WTC11 (cell line): ENCODE data around the gene SPTB.

Experiments used
- ELF4 ChIP-seq: sonication (generic); formaldehyde crosslinking; IDR thresholded peaks from 2 replicates; pipeline ENCODE4 v1.8.1; 2022; ENCODE audit warnings: low read depth, mild to moderate bottlenecking, moderate library complexity, missing genetic modification reagents
- JUN ChIP-seq: sonication (generic); formaldehyde crosslinking; IDR thresholded peaks from 2 replicates; pipeline ENCODE4 v1.8.0; 2023; ENCODE audit warnings: mild to moderate bottlenecking, missing genetic modification reagents
- NFYB ChIP-seq: sonication (generic); formaldehyde crosslinking; conservative IDR thresholded peaks from 2 replicates; pipeline ENCODE4 v1.8.0; 2022; ENCODE audit warnings: low read depth, missing genetic modification reagents
- ZNF138 ChIP-seq: sonication (generic); formaldehyde crosslinking; conservative IDR thresholded peaks from 2 replicates; pipeline ENCODE4 v1.8.1; 2022; ENCODE audit warnings: mild to moderate bottlenecking, moderate library complexity, missing genetic modification reagents
- ZNF416 ChIP-seq: fragments of 250-450 bp; sonication (Bioruptor Pico); IDR thresholded peaks from 2 replicates; pipeline ENCODE4 v1.9.0; 2021; ENCODE audit warnings: mild to moderate bottlenecking, inconsistent platforms
- TF ChIP-seq, protein P1 (sequence below): fragments of 200-600 bp; IDR thresholded peaks from 2 replicates; pipeline ENCODE4 v1.8.0; 2022; ENCODE audit warnings: antibody characterized with exemption
- TF ChIP-seq, protein P2 (sequence below): sonication (generic); formaldehyde crosslinking; IDR thresholded peaks from 2 replicates; pipeline ENCODE4 v1.8.1; 2023; ENCODE audit warnings: mild to moderate bottlenecking, missing genetic modification reagents, moderate library complexity
- TF ChIP-seq, protein P3 (sequence below): sonication (generic); formaldehyde crosslinking; IDR thresholded peaks from 2 replicates; pipeline ENCODE4 v1.8.1; 2023; ENCODE audit warnings: mild to moderate bottlenecking, missing genetic modification reagents, borderline replicate concordance
- TF ChIP-seq, protein P4 (sequence below): sonication (generic); formaldehyde crosslinking; IDR thresholded peaks from 2 replicates; pipeline ENCODE4 v1.8.1; 2022; ENCODE audit warnings: low read depth, missing genetic modification reagents, borderline replicate concordance
- TF ChIP-seq, protein P5 (sequence below): fragments of 250-450 bp; sonication (Bioruptor Pico); IDR thresholded peaks from 2 replicates; pipeline ENCODE4 v1.9.0; 2021; ENCODE audit warnings: mild to moderate bottlenecking, borderline replicate concordance
- TF ChIP-seq, protein P6 (sequence below): sonication (generic); formaldehyde crosslinking; IDR thresholded peaks from 2 replicates; pipeline ENCODE4 v1.8.1; 2022; ENCODE audit warnings: mild to moderate bottlenecking, missing genetic modification reagents, moderate library complexity, borderline replicate concordance
- TF ChIP-seq, protein P7 (sequence below): sonication (generic); formaldehyde crosslinking; IDR thresholded peaks from 2 replicates; pipeline ENCODE4 v1.8.1; 2023; ENCODE audit warnings: mild to moderate bottlenecking, missing genetic modification reagents, moderate library complexity

DNA sequence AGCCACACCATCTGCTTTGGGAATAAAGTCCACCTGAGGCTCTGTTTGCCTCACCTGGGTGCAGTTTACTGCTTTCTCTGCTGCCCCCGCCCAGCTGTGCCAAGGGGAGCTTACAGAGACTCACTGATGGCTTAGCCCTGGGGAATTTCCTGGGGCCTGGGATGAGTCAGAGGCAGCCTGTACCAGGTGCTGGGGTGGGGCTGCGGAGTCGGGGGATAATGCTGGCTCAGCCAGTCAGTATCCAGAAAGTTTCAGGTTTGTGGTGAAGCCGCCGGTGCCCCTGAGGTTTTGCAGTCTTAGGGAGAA lies 153.2 kb downstream of the SPTB start:
- TF ChIP-seq, protein P1, sequence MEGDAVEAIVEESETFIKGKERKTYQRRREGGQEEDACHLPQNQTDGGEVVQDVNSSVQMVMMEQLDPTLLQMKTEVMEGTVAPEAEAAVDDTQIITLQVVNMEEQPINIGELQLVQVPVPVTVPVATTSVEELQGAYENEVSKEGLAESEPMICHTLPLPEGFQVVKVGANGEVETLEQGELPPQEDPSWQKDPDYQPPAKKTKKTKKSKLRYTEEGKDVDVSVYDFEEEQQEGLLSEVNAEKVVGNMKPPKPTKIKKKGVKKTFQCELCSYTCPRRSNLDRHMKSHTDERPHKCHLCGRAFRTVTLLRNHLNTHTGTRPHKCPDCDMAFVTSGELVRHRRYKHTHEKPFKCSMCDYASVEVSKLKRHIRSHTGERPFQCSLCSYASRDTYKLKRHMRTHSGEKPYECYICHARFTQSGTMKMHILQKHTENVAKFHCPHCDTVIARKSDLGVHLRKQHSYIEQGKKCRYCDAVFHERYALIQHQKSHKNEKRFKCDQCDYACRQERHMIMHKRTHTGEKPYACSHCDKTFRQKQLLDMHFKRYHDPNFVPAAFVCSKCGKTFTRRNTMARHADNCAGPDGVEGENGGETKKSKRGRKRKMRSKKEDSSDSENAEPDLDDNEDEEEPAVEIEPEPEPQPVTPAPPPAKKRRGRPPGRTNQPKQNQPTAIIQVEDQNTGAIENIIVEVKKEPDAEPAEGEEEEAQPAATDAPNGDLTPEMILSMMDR, result no peak
- TF ChIP-seq, protein P2, sequence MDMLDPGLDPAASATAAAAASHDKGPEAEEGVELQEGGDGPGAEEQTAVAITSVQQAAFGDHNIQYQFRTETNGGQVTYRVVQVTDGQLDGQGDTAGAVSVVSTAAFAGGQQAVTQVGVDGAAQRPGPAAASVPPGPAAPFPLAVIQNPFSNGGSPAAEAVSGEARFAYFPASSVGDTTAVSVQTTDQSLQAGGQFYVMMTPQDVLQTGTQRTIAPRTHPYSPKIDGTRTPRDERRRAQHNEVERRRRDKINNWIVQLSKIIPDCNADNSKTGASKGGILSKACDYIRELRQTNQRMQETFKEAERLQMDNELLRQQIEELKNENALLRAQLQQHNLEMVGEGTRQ, result no peak
- TF ChIP-seq ELF4, result no peak
- TF ChIP-seq, protein P3, sequence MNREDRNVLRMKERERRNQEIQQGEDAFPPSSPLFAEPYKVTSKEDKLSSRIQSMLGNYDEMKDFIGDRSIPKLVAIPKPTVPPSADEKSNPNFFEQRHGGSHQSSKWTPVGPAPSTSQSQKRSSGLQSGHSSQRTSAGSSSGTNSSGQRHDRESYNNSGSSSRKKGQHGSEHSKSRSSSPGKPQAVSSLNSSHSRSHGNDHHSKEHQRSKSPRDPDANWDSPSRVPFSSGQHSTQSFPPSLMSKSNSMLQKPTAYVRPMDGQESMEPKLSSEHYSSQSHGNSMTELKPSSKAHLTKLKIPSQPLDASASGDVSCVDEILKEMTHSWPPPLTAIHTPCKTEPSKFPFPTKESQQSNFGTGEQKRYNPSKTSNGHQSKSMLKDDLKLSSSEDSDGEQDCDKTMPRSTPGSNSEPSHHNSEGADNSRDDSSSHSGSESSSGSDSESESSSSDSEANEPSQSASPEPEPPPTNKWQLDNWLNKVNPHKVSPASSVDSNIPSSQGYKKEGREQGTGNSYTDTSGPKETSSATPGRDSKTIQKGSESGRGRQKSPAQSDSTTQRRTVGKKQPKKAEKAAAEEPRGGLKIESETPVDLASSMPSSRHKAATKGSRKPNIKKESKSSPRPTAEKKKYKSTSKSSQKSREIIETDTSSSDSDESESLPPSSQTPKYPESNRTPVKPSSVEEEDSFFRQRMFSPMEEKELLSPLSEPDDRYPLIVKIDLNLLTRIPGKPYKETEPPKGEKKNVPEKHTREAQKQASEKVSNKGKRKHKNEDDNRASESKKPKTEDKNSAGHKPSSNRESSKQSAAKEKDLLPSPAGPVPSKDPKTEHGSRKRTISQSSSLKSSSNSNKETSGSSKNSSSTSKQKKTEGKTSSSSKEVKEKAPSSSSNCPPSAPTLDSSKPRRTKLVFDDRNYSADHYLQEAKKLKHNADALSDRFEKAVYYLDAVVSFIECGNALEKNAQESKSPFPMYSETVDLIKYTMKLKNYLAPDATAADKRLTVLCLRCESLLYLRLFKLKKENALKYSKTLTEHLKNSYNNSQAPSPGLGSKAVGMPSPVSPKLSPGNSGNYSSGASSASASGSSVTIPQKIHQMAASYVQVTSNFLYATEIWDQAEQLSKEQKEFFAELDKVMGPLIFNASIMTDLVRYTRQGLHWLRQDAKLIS (CRISPR knock-in tag), result no peak
- TF ChIP-seq JUN, result no peak
- no peak for TF ChIP-seq NFYB (CRISPR knock-in tag)
- TF ChIP-seq, protein P4, sequence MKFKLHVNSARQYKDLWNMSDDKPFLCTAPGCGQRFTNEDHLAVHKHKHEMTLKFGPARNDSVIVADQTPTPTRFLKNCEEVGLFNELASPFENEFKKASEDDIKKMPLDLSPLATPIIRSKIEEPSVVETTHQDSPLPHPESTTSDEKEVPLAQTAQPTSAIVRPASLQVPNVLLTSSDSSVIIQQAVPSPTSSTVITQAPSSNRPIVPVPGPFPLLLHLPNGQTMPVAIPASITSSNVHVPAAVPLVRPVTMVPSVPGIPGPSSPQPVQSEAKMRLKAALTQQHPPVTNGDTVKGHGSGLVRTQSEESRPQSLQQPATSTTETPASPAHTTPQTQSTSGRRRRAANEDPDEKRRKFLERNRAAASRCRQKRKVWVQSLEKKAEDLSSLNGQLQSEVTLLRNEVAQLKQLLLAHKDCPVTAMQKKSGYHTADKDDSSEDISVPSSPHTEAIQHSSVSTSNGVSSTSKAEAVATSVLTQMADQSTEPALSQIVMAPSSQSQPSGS (CRISPR knock-in tag), result no peak
- TF ChIP-seq, protein P5, sequence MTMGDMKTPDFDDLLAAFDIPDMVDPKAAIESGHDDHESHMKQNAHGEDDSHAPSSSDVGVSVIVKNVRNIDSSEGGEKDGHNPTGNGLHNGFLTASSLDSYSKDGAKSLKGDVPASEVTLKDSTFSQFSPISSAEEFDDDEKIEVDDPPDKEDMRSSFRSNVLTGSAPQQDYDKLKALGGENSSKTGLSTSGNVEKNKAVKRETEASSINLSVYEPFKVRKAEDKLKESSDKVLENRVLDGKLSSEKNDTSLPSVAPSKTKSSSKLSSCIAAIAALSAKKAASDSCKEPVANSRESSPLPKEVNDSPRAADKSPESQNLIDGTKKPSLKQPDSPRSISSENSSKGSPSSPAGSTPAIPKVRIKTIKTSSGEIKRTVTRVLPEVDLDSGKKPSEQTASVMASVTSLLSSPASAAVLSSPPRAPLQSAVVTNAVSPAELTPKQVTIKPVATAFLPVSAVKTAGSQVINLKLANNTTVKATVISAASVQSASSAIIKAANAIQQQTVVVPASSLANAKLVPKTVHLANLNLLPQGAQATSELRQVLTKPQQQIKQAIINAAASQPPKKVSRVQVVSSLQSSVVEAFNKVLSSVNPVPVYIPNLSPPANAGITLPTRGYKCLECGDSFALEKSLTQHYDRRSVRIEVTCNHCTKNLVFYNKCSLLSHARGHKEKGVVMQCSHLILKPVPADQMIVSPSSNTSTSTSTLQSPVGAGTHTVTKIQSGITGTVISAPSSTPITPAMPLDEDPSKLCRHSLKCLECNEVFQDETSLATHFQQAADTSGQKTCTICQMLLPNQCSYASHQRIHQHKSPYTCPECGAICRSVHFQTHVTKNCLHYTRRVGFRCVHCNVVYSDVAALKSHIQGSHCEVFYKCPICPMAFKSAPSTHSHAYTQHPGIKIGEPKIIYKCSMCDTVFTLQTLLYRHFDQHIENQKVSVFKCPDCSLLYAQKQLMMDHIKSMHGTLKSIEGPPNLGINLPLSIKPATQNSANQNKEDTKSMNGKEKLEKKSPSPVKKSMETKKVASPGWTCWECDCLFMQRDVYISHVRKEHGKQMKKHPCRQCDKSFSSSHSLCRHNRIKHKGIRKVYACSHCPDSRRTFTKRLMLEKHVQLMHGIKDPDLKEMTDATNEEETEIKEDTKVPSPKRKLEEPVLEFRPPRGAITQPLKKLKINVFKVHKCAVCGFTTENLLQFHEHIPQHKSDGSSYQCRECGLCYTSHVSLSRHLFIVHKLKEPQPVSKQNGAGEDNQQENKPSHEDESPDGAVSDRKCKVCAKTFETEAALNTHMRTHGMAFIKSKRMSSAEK (CRISPR knock-in tag), result no peak
- TF ChIP-seq, protein P6, sequence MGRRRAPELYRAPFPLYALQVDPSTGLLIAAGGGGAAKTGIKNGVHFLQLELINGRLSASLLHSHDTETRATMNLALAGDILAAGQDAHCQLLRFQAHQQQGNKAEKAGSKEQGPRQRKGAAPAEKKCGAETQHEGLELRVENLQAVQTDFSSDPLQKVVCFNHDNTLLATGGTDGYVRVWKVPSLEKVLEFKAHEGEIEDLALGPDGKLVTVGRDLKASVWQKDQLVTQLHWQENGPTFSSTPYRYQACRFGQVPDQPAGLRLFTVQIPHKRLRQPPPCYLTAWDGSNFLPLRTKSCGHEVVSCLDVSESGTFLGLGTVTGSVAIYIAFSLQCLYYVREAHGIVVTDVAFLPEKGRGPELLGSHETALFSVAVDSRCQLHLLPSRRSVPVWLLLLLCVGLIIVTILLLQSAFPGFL (CRISPR knock-in tag), result no peak
- no peak for TF ChIP-seq ZNF138 (CRISPR knock-in tag)
- no peak for TF ChIP-seq ZNF416 (CRISPR knock-in tag)
- TF ChIP-seq, protein P7, sequence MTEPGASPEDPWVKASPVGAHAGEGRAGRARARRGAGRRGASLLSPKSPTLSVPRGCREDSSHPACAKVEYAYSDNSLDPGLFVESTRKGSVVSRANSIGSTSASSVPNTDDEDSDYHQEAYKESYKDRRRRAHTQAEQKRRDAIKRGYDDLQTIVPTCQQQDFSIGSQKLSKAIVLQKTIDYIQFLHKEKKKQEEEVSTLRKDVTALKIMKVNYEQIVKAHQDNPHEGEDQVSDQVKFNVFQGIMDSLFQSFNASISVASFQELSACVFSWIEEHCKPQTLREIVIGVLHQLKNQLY, result no peak
